Large intestine (tissue), 3 donors: ENCODE results near the gene AFAP1L2. TPM values are rescaled to one million over a fixed set of nuclear protein-coding genes. Genes with fewer than 3 reads are reported as not detected.

Experiments
- DNase-seq, 2 donors: peaks; one replicate each; pipeline versions ENCODE4 v3.0.0 to v3.0.0-alpha.2; 2013
- H3K27ac ChIP-seq: one replicate; pipeline ENCODE4 v1.5.1; 2013; ENCODE audit warnings: low read length
- H3K27me3 ChIP-seq: 2 replicates; pipeline ENCODE4 v1.6.1; 2013; ENCODE audit warnings: low read length; ENCODE audit not compliant: control insufficient read depth, insufficient read depth
- H3K36me3 ChIP-seq: 2 replicates; pipeline ENCODE4 v1.6.1; 2013; ENCODE audit warnings: low read length; ENCODE audit not compliant: control insufficient read depth, insufficient read depth
- H3K4me1 ChIP-seq: one replicate; pipeline ENCODE4 v1.6.1; 2013; ENCODE audit warnings: low read length; ENCODE audit not compliant: control insufficient read depth, insufficient read depth
- H3K4me3 ChIP-seq: one replicate; pipeline ENCODE4 v1.5.1; 2013; ENCODE audit warnings: low read length
- H3K9me3 ChIP-seq: one replicate; pipeline ENCODE4 v1.6.1; 2013; ENCODE audit warnings: mild to moderate bottlenecking, low read depth, low read length, moderate library complexity; ENCODE audit not compliant: control insufficient read depth
- WGBS: methylation state at CpG from one replicate; pipeline ENCODE4 v1.1.5; 2013; ENCODE audit warnings: low lambda C conversion rate; ENCODE audit not compliant: insufficient coverage; 5-methylcytosine and 5-hydroxymethylcytosine counted together
- polyA plus RNA-seq: library from polyadenylated mRNA; unstranded; fragments of 120-200 nt; gene quantifications from one replicate; pipeline ENCODE4 v1.2.1, GENCODE V29; 2013

Gene AFAP1L2
- polyA plus RNA-seq, 1 donor: 12.0 TPM

- no CpG with 5 or more reads among the region's 15 CpGs for WGBS
- no peaks in the 10 kb centered on the region for H3K27me3 ChIP-seq
- H3K4me3 ChIP-seq: no peak overlapping the region
- no peaks in the 10 kb centered on the region for H3K4me1 ChIP-seq
- no peaks in the 10 kb centered on the region for H3K36me3 ChIP-seq
- H3K27ac ChIP-seq: no peak overlapping the region
- no peak for DNase-seq
- H3K9me3 ChIP-seq: no peaks in the 10 kb centered on the region
These were observed 76.5 kb downstream of the AFAP1L2 start for GRCh38 chr10:114327537-114328440.

GRCh38 chr10:114326795-114327194, 77.5 kb downstream of the AFAP1L2 start:
- Histone ChIP-seq H3K27ac (no peak overlapping the region), H3K4me1 (no peaks in the 10 kb centered on the region), H3K4me3 (no peak overlapping the region), H3K27me3 (no peaks in the 10 kb centered on the region), H3K9me3 (no peaks in the 10 kb centered on the region), H3K36me3 (no peaks in the 10 kb centered on the region)
- 80% methylated on average over 1 of the region's 2 CpGs for WGBS
- no peak for DNase-seq

- Histone ChIP-seq H3K27me3 (no peaks in the 10 kb centered on the region), H3K4me1 (no peaks in the 10 kb centered on the region), H3K4me3 (no peak overlapping the region), H3K9me3 (no peaks in the 10 kb centered on the region), H3K27ac (no peak overlapping the region), H3K36me3 (no peaks in the 10 kb centered on the region)
- WGBS: no CpG with 5 or more reads among the region's 5 CpGs
- no peak for DNase-seq
These were observed 81.3 kb downstream of the AFAP1L2 start for GRCh38 chr10:114323023-114323422.

DNA sequence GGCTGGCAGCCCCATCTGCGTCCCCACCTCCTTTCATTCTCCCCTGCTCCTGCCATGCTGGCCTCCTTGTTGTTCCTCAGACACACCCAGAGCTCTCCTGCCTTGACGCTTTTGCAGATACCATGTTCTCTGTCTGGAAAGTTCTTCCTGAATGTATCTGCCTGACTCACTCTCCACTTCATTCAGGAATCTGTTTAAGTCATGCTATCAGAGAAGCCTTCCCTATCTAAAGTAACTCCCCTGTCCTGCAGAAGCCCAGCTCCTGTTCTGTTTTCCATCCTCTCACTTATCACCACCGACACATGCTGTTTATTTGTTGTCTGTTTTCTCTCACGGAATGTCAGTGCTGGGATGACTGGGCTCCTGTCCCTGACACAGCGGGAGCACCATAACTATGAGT, 82.0 kb downstream of the AFAP1L2 start:
- H3K4me3 ChIP-seq: no peak overlapping the region
- DNase-seq: no peak
- H3K9me3 ChIP-seq: no peaks in the 10 kb centered on the region
- H3K36me3 ChIP-seq: no peaks in the 10 kb centered on the region
- H3K27me3 ChIP-seq: no peaks in the 10 kb centered on the region
- 69% methylated on average over 3 of the region's 5 CpGs for WGBS
- H3K4me1 ChIP-seq: no peaks in the 10 kb centered on the region
- no peak overlapping the region for H3K27ac ChIP-seq

GRCh38 chr10:114320249-114321116, 83.8 kb downstream of the AFAP1L2 start:
- H3K27ac ChIP-seq: no peak overlapping the region
- WGBS: no CpG with 5 or more reads among the region's 23 CpGs
- DNase-seq: no peak
- no peaks in the 10 kb centered on the region for H3K36me3 ChIP-seq
- H3K4me1 ChIP-seq: no peaks in the 10 kb centered on the region
- no peak overlapping the region for H3K4me3 ChIP-seq
- H3K9me3 ChIP-seq: no peaks in the 10 kb centered on the region
- no peaks in the 10 kb centered on the region for H3K27me3 ChIP-seq

DNA sequence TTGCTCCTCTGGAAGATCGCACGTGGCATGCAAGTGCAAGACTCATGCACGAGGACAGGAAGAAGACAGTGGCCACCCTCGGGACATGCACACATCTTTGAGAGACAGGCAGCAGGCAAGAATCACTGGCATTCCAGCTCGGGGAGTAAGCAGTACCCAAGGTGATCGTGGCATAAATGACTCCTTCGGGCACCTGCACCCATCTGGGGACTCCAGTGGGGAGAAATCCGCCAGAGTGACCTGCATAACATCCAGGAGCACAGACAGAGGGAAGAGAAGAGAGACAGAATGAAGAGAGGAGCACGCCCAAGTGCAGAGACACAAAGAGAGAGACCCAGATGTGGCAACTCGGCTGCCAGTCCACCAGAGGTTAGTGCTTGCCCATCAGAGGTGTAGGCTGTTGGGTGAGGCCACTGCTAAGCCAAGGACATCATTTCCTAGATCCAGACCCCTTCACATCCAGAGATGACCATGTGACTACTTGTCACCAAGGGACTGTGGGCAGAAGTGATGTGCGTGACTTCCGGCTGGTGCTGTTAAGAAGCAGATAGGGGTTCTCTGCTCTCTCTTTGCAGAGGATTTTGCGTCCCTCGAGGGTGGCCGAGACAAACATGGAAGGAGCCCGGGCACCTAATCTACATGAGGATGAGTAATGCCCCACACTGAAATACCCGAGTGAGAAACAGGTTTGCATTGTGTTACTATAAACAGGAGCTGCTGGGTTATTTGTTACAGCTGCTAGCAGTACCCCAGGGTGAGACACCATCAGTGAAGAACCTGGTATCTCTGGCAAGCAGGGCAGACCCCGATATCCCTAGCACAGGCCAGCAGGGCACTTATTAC, 84.7 kb downstream of the AFAP1L2 start:
- DNase-seq: no peak
- no peaks in the 10 kb centered on the region for H3K36me3 ChIP-seq
- no peaks in the 10 kb centered on the region for H3K27me3 ChIP-seq
- H3K4me1 ChIP-seq: no peaks in the 10 kb centered on the region
- no peak overlapping the region for H3K27ac ChIP-seq
- no peak overlapping the region for H3K4me3 ChIP-seq
- WGBS: 60% methylated on average over 1 of the region's 18 CpGs
- no peaks in the 10 kb centered on the region for H3K9me3 ChIP-seq

- no peak for DNase-seq
- Histone ChIP-seq H3K27me3 (no peaks in the 10 kb centered on the region), H3K4me1 (no peaks in the 10 kb centered on the region), H3K27ac (no peak overlapping the region), H3K9me3 (no peaks in the 10 kb centered on the region), H3K36me3 (no peaks in the 10 kb centered on the region), H3K4me3 (no peak overlapping the region)
- WGBS: 67% methylated on average over 1 of the region's 5 CpGs
These were observed 87.6 kb downstream of the AFAP1L2 start for GRCh38 chr10:114316744-114317143.

- H3K4me3 ChIP-seq: no peak overlapping the region
- H3K9me3 ChIP-seq: no peaks in the 10 kb centered on the region
- DNase-seq: no peak
- no peaks in the 10 kb centered on the region for H3K27me3 ChIP-seq
- H3K4me1 ChIP-seq: no peaks in the 10 kb centered on the region
- H3K36me3 ChIP-seq: no peaks in the 10 kb centered on the region
- no peak overlapping the region for H3K27ac ChIP-seq
- WGBS: no CpG with 5 or more reads among the region's 22 CpGs
These were observed 88.5 kb downstream of the AFAP1L2 start for GRCh38 chr10:114315566-114316420.

- H3K4me3 ChIP-seq: no peak overlapping the region
- WGBS: 100% methylated on average over 1 of the region's 11 CpGs
- no peaks in the 10 kb centered on the region for H3K4me1 ChIP-seq
- H3K27me3 ChIP-seq: no peaks in the 10 kb centered on the region
- no peak for DNase-seq
- H3K9me3 ChIP-seq: no peaks in the 10 kb centered on the region
- H3K36me3 ChIP-seq: no peaks in the 10 kb centered on the region
- no peak overlapping the region for H3K27ac ChIP-seq
These were observed 90.4 kb downstream of the AFAP1L2 start for GRCh38 chr10:114313866-114314265.
